Activated CD4-positive, alpha-beta T cell treated with anti-CD3 and anti-CD28 coated beads for 24 hours (primary cell): ENCODE results near the gene GRWD1.

Experiments
- DNase-seq, 2 donors: peaks; one replicate each; pipeline ENCODE4 v3.0.0-alpha.2; 2020; ENCODE audit warnings: low read depth in 2 of 2

Gene GRWD1

DNA sequence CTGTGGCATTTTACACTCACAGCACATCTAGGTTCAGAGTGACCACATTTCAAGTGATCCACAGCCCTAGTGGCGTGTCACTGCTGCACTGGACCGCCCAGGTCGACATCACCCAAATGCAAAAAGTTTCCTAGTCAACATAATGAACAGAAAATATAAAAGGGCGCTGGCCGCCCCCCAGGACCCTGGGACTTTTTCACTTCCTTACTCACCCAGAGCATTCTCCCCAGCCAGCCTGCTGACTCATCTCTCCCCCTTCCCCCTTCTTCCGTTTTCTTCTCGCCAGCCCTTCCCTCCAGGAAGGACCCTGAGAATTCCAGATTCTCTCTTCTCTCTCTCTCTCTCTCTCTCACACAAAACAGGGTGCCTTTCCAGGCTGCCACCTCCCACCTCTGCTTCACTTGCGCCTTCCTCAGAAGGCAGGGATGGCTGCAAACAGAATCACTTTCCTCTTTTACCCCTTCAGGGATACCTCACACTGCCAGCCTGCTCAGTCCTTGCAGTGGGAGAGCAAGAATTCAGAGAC, 21.0 kb upstream of the GRWD1 start:
- no peak for DNase-seq

DNA sequence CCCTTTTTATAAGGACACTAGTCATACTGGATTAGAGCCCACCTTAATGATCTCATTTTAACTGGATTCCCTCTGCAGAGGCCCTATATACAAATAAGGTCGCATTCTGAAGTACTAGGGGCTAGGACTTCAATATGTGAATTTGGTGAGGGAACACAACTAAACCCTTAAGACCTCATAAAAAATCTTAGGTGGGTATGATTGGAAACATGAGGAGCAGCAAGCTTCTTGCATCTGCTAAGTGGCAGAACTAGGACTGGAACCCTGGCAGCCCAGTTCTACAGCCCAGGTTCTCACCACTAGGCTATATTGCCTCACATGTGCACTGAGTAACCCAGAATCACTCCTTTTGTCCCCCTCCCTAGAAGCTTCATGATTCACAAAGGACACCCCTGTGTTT, 17.1 kb upstream of the GRWD1 start:
- DNase-seq: no peak

DNA sequence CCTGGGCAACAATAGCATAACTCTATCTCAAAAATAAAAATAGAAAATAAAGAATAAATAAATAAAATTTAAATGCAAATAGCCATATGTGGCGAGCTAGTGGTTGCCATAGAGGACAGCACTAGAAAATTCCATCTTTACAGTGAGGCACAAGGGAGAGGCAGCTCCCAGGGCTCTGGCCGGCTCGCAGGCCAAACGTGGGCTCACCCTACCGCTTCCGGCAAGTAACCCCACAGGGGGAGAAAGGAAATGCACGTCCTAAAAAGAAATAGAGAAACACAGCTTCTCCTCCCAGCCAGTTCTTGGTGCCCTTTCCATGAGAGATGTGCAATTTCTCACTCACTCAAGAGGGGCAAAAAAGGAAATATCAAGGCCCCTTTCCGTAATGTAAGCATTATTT, 12.4 kb upstream of the GRWD1 start:
- DNase-seq: no peak

DNA sequence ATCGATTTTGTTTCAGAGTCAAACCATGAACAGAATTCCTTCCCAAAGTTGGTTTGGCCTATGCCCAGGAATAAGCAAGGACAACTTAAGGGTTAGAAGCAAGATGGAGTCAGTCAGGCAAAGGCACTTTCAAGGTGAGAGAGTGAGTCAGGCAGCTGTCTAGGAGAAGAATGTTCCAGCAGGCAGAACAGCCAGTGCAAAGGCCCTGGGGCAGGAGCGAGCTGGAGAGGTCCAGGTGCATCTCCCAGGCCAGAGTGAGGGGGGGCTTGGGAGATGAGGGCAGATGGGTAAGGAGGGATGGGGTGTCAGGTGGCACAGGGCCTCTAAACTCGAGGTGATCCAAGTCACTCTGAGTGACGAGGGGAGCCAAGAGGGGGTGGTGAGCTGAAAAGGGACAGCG, 9.2 kb upstream of the GRWD1 start:
- no peak for DNase-seq

DNA sequence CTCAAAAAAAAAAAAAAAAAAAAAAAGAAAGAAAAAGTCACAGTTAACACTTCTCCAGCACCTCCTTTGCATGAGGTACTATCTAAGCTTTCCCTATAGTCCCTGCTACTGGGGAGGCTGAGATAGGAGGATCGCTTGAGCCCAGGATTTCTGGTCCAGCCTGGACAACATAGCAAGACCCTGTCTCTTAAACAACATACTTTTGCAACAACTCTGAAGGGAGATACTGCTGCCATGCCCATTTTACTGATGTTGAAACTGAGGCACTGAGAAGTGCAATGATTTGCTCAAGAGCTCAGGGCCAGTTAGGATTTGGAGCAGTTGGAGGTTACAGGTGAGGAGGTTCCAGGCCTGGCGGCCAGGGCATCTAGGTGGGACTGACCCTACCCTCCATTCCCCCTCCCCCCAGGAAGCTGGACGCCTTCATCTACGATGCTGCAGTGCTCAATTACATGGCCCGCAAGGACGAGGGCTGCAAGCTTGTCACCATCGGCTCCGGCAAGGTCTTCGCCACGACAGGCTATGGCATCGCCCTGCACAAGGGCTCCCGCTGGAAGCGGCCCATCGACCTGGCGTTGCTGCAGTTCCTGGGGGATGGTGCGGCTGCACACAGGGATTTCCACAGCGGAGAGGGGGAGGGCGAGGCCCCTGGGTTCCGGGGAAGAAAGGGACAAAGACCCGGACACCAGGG, 4.3 kb upstream of the GRWD1 start:
- no peak for DNase-seq

DNA sequence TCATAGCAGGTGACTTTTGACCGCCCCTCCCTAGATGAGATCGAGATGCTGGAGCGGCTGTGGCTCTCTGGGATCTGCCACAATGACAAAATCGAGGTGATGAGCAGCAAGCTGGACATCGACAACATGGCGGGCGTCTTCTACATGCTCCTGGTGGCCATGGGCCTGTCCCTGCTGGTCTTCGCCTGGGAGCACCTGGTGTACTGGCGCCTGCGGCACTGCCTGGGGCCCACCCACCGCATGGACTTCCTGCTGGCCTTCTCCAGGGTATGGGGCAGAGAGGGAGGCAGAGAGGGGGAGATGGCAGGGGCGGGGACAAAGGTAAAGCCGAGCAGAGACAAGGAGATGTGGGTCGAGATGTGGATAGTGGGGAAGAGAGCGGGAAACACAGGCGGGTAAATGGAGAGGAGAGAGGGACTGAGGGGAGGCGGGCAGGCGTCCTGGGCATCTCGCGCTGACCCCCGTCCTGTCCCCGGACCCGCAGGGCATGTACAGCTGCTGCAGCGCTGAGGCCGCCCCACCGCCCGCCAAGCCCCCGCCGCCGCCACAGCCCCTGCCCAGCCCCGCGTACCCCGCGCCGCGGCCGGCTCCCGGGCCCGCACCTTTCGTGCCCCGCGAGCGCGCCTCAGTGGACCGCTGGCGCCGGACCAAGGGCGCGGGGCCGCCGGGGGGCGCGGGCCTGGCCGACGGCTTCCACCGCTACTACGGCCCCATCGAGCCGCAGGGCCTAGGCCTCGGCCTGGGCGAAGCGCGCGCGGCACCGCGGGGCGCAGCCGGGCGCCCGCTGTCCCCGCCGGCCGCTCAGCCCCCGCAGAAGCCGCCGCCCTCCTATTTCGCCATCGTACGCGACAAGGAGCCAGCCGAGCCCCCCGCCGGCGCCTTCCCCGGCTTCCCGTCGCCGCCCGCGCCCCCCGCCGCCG, 3.4 kb upstream of the GRWD1 start:
- no peak for DNase-seq

DNA sequence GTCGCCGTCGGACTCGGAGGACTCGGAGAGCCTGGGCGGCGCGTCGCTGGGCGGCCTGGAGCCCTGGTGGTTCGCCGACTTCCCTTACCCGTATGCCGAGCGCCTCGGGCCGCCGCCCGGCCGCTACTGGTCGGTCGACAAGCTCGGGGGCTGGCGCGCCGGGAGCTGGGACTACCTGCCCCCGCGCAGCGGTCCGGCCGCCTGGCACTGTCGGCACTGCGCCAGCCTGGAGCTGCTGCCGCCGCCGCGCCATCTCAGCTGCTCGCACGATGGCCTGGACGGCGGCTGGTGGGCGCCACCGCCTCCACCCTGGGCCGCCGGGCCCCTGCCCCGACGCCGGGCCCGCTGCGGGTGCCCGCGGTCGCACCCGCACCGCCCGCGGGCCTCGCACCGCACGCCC, 2.5 kb upstream of the GRWD1 start:
- DNase-seq: no peak

DNA sequence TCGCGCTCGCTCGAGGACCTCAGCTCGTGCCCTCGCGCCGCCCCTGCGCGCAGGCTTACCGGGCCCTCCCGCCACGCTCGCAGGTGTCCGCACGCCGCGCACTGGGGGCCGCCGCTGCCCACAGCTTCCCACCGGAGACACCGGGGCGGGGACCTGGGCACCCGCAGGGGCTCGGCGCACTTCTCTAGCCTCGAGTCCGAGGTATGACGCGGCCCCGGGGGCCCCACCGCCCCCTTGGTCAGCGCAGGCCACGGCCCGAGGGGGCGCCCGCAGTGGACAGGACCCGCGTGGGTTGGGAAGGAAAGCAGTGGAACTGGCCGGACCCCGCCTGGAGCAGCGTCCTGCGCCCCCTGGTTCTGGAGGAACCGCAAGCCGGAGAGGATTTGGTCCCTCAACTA, 2.1 kb upstream of the GRWD1 start:
- DNase-seq: no peak

DNA sequence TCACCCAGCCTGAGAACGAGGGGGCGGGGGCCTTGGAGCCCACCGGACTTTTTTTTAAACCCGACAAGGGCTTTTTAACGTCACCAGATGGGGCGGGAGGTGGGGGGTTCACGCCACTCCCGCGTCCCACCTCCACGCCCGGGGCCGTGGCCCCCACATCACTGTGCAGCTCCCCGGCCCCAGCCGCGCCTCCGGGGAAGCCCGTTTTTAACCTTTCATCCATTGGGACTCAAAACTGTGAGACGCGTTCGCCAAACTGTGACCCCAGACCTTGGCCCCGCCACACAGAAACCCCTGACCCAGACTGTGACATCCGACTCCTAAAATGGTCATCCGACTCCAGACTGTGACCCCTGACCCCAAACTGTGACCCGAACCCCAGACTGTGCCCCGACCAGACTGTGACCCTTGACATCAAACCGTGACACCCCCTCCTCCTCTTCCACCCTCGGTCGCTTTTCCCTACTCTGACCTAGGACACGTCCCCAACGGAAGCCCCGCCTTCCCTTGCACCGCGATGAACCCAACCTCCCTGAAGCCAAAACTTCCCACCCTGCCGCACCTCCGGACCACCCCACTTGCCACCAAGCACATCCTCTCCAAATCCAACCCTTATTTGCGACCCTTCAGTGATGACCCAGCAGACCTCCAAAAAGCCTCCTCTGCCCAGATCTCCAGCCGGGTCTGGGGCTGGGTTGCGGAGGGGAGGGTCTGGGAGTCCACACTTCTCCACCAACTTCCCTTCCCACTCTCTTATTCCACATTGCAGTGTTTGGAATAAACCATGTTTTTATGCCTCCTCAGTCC, 1.5 kb upstream of the GRWD1 start:
- DNase-seq: no peak

DNA sequence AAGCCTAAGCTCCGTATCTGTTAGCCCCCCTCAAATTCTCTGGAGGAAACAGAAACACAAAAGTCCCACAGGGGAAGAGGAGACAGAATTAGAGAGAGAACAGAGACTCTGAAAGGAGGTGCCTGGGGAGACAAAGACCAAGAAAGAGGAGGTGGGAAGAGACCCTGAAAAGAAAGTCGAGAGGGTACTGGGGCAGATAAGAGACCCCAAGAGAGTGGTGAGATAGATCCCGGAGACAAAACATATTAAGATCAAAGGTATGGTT, 915 bp upstream of the GRWD1 start:
- no peak for DNase-seq

DNA sequence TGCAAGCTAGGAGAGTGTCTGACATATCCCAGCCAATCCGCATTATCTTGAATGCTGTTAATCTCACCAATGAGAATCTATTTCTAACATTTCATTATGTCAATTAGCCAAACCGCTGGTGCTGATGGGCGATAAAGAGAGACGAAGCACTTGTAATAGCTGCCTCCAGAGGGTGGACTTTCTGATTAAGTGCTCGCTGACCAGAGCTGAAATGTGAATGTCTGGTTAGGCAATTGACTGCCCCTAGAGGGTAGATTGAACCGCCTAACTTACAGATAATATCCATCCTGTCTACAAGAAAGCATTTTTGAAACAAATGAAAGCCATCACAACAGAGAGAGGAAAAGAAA, 552 bp upstream of the GRWD1 start:
- no peak for DNase-seq

DNA sequence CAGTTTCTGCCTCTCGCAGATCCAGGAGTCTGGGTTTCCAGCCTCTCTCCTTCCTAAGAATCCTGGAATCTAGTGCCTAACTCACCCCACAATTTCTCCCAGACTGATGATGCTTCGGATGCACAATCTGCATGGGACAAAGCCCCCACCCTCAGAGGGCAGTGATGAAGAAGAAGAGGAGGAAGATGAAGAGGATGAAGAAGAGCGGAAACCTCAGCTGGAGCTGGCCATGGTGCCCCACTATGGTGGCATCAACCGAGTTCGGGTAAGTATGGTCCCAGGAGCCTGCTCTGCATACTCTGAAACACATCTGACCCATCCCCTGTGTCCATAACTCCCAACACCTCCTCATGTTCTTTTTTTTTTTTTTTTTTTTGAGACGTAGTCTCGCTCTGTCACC, 796 bp downstream of the GRWD1 start:
- no peak for DNase-seq

DNA sequence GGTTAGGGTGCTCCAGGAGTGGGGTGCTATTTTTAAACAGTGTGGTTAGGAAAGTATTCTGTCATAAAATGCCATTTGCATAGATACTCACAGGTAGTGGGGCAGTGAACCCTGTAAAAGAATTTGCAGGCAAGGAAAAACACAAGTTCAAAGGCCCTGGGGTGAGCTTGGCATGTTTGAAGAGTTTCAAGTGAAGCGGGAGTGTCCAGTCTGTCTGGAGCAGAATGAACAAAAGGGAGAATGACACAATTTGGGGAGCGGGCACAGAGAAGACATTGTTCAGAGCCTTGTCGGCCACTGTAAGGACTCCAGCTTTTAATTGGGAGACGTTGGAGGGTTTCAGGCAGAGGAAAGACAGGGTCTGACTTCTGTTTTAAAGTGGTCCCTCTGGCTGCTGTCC, 2.8 kb downstream of the GRWD1 start:
- DNase-seq: no peak

DNA sequence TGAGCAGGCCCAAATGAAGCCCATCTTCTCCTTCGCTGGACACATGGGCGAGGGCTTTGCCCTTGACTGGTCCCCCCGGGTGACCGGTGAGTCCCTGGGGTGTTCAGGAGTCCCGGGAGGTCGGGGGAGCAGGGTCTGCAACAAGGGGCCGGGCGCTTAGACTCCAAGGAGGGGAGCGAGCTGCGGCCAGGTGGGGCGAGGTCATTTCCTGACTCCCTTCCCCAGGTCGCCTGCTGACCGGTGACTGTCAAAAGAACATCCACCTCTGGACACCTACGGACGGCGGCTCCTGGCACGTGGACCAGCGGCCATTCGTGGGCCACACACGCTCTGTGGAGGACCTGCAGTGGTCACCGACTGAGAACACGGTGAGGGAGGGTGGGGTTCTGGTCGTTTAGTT, 4.7 kb downstream of the GRWD1 start:
- DNase-seq: no peak

DNA sequence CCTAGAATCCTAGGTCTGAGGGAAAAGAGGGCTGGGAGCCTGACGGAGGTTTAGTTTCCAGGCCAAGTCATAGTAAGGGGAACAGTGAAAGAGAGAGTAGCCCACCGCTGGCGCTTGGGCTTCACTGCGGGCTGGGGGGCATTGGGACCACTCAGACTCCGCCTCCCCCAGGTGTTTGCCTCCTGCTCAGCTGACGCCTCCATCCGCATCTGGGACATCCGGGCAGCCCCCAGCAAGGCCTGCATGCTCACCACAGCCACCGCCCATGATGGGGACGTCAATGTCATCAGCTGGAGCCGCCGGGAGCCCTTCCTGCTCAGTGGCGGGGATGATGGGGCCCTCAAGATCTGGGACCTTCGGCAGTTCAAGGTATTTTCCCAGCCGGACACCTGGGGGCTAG, 5.1 kb downstream of the GRWD1 start:
- DNase-seq: no peak

DNA sequence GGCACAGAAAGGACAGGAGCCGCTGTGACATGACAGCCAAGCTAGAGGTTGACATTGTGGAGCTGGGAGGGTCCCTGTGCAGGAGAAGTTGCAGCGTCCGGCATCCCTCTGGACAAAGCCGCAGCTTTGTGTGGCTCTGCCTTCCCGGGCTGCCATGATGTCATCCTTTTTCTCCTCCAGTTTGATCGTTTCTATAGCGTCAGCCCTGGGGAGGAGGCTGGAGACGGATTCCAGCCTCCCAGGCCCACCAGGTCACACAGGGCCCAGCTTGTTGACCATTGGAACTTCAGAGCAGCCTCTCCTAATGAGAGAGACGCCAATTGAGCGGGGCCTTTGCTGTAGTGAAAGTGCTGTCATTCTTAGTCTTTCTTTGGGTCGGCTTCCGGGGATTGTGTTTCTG, 5.8 kb downstream of the GRWD1 start:
- no peak for DNase-seq

DNA sequence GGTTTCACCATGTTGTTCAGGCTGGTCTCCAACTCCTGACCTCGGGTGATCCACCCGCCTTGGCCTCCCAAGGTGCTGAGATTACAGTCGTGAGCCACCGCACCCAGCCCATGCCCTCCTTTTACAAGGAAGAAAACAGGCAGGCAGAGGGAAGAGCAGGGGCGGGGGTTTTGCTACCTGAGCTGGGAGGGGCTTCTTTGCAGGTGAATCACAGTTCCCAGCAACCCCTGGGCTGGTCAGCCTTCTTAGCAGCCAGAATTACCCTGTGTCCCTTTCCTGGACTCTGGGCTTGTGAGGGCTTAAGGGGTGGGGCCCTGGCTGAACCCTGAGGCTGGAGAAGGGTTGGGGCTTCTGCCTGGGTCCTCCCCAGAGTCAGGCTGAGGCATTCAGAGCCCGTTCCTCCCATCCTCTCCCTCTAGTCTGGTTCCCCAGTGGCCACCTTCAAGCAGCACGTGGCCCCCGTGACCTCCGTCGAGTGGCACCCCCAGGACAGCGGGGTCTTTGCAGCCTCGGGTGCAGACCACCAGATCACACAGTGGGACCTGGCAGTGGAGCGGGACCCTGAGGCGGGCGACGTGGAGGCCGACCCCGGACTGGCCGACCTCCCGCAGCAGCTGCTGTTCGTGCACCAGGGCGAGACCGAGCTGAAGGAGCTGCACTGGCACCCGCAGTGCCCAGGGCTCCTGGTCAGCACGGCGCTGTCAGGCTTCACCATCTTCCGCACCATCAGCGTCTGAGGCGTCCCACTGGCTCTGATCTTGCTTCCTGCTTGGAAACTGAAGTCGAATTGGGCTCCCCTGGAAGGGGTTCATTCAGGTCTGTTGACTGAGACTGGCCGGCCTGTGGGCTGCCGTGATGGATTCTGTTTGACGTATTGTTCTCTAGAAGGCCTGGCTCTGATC, 6.8 kb downstream of the GRWD1 start:
- DNase-seq: no peak

DNA sequence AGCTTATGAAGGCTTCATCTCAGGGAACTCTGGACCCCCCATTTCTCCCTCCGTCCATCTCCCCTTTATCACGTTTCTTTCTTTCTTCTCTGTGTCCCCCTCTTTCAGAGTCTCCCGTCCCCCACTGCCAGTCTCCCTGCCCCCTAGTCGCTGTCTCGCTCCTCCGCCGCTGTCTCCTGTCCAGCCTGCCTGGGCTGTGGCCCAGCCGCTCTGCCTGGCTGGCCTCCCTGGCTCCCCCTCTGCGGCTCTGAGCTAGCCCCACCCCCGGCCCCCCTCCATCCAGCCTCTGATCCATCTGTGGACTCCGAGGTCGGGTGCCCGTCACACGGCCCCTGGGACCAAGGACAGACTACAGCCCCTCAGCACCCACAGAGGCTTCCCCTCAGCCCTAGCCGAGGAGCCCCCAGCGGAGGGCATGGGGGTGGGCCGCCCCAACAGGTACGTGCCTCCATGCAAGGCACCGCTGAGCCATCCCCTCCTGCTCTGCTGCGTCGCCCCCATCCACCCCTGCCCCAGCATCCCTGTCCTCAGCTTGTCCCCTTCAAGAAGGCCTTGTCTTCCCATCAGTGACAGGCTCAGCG, 8.5 kb downstream of the GRWD1 start:
- DNase-seq: no peak

DNA sequence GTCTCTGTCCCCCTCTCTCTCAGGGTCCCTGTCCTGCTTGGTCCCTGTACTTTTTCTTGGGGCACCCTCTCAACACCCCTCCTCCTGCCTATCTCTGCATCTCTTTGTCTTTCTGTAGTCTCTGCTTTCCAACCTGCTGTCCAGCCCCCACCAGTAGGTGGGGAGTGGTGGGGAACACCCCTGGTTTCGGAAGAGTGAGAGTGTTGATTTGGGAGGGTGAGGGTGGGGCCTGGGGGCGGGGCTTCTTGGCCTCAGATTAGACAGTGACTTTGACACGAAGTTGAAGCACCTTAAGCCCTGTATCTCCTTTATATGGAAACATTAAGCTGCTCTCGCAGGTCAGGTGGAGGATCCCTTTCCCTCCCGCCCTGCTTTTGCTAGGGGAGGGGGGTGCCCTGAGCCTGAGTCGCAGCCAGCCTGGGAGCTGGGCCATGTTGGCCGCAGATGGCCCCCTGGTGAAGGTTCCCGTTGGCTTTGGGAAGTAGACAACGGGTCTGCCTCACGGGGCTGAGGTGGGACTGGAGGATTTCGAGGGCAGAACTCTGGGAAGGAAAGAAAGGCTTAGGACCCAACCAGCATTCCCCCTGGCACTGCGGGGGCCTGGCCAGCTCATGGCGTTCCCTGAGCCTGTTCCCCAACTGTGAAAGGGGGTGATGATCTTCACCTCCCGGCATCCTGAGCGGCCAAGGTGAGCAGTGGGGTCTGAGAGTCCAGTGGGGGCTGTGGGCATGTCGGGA, 9.6 kb downstream of the GRWD1 start, which contains the start of gene KCNJ14:
TSS of gene KCNJ14 (plus strand) at position 404 of the 737 bp plus-strand sequence. CDS start 6,151 bp downstream, outside the sequence.
- no peak for DNase-seq

DNA sequence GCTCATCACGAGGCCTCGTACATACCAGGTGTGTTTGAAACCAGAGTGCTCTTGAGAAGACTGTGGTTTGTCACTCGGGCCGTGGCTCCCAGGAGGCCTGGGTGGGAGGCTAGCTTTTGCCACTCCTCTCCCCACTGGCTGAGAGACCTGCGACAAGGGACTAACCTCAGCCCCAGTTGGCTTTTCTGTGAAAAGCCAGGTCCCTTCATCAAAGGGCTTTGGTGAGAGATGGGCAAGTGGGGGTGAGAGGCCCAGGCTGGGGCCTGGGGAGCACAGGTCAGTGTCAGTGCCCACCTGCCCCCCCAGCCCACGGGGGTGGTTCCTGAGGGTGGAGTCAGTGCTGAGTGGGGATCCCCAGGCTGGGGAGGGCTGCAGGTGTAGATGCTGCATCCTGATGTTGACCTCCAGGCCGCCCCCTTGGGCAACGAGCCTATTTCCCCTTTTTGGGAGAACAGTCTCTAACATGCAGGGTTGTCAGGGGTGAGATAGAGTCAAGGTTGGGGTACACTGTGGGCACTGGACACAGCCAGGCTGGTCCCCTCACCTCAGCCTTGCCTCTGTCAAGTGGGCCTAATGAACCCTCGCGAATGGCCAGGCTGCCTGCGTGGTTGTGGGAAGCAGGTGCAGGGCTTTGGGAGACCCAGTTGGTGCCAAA, 10.3 kb downstream of the GRWD1 start:
- no peak for DNase-seq
